GM12873 (cell line): ENCODE results near the gene KAT7.

Experiments used
- CTCF ChIP-seq: IDR thresholded peaks from 2 replicates; pipeline ENCODE4 v1.5.1; 2012; ENCODE audit warnings: low read depth, mild to moderate bottlenecking, moderate library complexity, low read length, control low read depth; ENCODE audit not compliant: insufficient read depth; ENCODE audit errors: missing control alignments

KAT7 gene

GRCh38 chr17:49835472-49835871 is 47.0 kb downstream of the KAT7 start:
- no peak for TF ChIP-seq CTCF

GRCh38 chr17:49836111-49837030 is 47.9 kb downstream of the KAT7 start:
- TF ChIP-seq CTCF = no peak

- no peak for TF ChIP-seq CTCF
These were observed 51.0 kb downstream of the KAT7 start for GRCh38 chr17:49839455-49839854.

- no peak for TF ChIP-seq CTCF
These were observed 53.1 kb downstream of the KAT7 start for GRCh38 chr17:49841548-49841947.

GRCh38 chr17:49842371-49842770 is 53.9 kb downstream of the KAT7 start:
- TF ChIP-seq CTCF = no peak

DNA sequence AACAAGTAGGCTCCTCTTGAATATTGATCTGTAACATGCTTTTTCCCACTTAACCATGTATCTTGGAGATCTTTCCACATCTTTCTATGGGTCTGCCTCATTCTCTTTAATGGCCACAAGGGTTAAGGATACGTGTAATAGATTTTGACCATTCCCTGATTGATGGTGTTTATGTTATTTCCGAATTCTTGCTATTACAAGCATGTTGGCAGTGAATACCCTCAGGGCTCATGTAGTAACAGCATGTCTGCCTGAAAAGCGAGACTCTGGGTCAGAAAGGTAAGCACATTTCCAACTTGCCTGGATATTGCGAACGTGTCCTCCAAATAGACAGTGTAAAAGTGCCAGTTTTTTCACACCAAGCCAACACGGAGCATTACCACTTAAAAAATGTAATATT is 54.4 kb downstream of the KAT7 start:
- TF ChIP-seq CTCF = no peak

DNA sequence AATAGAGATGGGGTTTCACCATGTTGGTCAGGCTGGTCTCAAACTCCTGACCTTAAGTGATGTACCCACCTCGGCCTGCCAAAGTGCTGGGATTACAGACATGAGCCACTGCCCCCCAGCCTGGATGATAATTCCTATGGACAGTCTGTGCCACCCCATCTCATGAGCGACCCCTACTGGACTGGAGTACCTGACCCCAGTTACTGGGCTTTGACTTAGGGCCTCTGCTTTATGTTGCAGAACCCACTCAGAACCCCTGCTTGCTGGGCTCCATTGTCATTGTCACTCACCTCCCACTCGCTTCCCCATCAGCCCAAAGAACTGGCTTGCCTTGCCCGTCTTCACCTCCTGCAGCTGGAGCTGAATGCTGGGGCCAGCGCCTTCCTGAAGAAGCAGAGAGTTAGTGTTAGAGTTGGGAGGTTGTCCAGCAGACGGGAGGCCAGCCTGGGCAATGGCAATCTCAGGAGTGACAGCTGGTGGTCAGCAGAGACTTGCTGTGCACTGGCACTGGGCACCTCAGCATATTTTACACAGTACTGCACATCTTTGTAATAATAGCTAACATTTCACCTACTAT is 55.4 kb downstream of the KAT7 start:
- peak; percentile 65 for TF ChIP-seq CTCF
